ENCODE data around the gene SRP68.

GRCh38 chr17:76019833-76020467 lies 52.4 kb downstream of the SRP68 start:
- TF ChIP-seq EP300 (IDR thresholded peaks at IDR 0.05; ENCODE audit: borderline replicate concordance), result no peak
- no peak for TF ChIP-seq CEBPB (IDR thresholded peaks at IDR 0.05)
- TF ChIP-seq MAX (IDR thresholded peaks at IDR 0.05), result no peak
- TF ChIP-seq EGR1 (IDR thresholded peaks at IDR 0.05), result no peak
- TF ChIP-seq RAD21 (IDR thresholded peaks at IDR 0.05; ENCODE audit: low read depth), result no peak
- no peak for TF ChIP-seq REST (IDR thresholded peaks at IDR 0.05; ENCODE audit: low read depth)
- TF ChIP-seq USF1 (IDR thresholded peaks at IDR 0.05), result no peak

All from Ishikawa (cell line).